PFSK-1 (cell line): ENCODE results near the gene PLEKHA5.

ENCODE experiments used
- FOXP2 ChIP-seq: optimal IDR thresholded peaks from 2 replicates; pipeline ENCODE3; 2011; ENCODE audit warnings: borderline replicate concordance, control low read depth, inconsistent platforms; ENCODE audit not compliant: insufficient read depth; ENCODE audit errors: extremely low read length, extremely low read depth
- POLR2AphosphoS5 ChIP-seq: IDR thresholded peaks from 2 replicates; pipeline ENCODE4 v1.6.1; 2012; ENCODE audit warnings: low read depth, mild to moderate bottlenecking, control low read depth, low read length, moderate library complexity
- SIN3A ChIP-seq: IDR thresholded peaks from 2 replicates; pipeline ENCODE4 v1.6.1; 2012; ENCODE audit warnings: mild to moderate bottlenecking, low read length, moderate library complexity, borderline replicate concordance; ENCODE audit not compliant: insufficient read depth
- TAF1 ChIP-seq: IDR thresholded peaks from 2 replicates; pipeline ENCODE4 v1.6.1; 2012; ENCODE audit warnings: low read length, control low read depth, borderline replicate concordance; ENCODE audit not compliant: insufficient read depth
- TF ChIP-seq, protein P1 (sequence below), 2 experiments: IDR thresholded peaks; 2 replicates each; pipeline versions ENCODE4 v1.6.1 to v1.8.0; 2011 to 2012; ENCODE audit warnings: low read depth in 2 of 2, low read length in 2 of 2, control low read depth in 1 of 2, inconsistent platforms in 1 of 2, mild to moderate bottlenecking in 1 of 2, moderate library complexity in 1 of 2; ENCODE audit not compliant: insufficient read depth in 1 of 2

PLEKHA5 gene

DNA sequence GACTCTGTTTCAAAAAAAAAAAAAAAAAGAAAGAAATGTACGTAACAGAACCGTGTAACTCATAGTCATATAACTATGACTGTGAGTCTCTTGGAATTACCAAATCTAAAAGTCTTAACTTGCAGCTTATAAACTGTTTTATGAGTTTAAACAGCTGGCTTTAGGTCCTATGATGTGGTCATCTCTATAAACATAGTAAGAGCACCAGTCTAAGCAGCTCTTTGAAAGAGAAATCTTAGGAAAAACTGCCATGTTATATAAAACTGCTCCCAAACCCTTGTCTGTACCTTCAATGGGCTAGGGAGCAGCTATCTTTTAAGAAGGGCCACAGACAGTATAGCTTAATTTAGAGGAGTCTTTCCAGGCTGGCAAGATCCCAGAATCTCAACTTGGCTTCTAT lies 194.3 kb downstream of the PLEKHA5 start:
- TF ChIP-seq FOXP2 (no peak), SIN3A (no peak), TAF1 (no peak), POLR2AphosphoS5 (no peak)
- TF ChIP-seq, protein P1, sequence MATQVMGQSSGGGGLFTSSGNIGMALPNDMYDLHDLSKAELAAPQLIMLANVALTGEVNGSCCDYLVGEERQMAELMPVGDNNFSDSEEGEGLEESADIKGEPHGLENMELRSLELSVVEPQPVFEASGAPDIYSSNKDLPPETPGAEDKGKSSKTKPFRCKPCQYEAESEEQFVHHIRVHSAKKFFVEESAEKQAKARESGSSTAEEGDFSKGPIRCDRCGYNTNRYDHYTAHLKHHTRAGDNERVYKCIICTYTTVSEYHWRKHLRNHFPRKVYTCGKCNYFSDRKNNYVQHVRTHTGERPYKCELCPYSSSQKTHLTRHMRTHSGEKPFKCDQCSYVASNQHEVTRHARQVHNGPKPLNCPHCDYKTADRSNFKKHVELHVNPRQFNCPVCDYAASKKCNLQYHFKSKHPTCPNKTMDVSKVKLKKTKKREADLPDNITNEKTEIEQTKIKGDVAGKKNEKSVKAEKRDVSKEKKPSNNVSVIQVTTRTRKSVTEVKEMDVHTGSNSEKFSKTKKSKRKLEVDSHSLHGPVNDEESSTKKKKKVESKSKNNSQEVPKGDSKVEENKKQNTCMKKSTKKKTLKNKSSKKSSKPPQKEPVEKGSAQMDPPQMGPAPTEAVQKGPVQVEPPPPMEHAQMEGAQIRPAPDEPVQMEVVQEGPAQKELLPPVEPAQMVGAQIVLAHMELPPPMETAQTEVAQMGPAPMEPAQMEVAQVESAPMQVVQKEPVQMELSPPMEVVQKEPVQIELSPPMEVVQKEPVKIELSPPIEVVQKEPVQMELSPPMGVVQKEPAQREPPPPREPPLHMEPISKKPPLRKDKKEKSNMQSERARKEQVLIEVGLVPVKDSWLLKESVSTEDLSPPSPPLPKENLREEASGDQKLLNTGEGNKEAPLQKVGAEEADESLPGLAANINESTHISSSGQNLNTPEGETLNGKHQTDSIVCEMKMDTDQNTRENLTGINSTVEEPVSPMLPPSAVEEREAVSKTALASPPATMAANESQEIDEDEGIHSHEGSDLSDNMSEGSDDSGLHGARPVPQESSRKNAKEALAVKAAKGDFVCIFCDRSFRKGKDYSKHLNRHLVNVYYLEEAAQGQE (IDR thresholded peaks at IDR 0.05; ENCODE audit: insufficient read depth in 1 of 2, low read depth in 2 of 2, low read length in 2 of 2) = no peak

DNA sequence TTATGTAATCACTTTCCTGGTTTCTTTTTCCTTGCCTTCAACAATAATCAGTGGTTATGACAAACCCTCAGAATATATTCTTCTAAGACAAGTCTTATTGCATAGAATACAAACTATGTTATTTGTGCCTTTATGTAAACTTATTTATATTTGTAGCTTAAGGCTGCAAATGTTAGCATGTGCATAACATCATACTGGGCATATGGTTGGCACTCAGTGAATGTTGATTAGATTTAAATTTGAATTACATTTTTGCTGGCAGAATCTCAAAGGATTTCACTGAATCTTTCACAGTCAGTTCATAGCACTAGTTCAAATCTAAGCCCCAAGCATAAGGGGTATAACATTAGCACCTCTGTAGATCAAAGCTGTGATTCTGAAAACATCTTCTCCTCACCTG lies 196.6 kb downstream of the PLEKHA5 start:
- TF ChIP-seq, protein P1 (IDR thresholded peaks at IDR 0.05; ENCODE audit: insufficient read depth in 1 of 2, low read depth in 2 of 2, low read length in 2 of 2) = no peak
- TF ChIP-seq SIN3A (no peak), POLR2AphosphoS5 (no peak), FOXP2 (no peak), TAF1 (no peak)

DNA sequence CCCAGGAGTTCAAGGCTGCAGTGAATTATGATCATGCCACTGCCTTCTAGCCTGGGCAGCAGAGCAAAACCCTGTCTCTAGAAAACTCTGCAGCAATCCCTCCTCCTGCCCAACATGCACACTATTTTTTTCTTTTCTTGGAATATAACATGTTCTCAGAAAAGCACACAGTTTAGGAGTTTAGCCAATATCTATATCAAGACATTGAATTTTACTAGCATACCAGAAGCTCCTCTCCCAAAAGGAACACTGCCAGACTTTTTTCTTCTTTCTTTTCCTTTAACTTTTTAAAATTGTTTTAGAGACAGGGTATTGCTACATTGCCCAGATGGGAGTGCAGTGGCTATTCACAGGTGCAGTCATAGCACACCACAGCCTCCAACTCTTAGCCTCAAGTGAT lies 202.7 kb downstream of the PLEKHA5 start:
- TF ChIP-seq SIN3A = no peak
- TF ChIP-seq, protein P1 (IDR thresholded peaks at IDR 0.05; ENCODE audit: insufficient read depth in 1 of 2, low read depth in 2 of 2, low read length in 2 of 2) = no peak
- TF ChIP-seq FOXP2 = no peak
- no peak for TF ChIP-seq TAF1
- TF ChIP-seq POLR2AphosphoS5 = no peak

DNA sequence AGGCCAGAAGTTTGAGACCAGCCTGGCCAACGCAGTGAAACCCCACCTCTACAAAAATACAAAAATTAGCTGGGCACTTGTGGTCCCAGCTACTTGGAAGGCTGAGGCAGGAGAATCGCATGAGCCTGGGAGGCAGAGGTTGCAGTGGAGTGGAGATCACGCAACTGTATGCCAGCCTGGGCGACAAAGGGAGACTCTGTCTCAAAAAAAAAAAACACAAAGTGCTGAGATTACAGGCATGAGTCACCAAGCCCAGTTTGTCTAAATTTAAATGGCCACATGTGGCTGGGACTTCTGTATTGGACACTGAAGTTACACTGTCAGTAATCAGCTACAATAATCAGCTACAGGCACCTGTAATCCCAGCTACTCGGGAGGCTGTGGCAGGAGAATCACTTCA lies 208.9 kb downstream of the PLEKHA5 start:
- TF ChIP-seq TAF1 (no peak), POLR2AphosphoS5 (no peak), FOXP2 (no peak), SIN3A (no peak)
- TF ChIP-seq, protein P1 (IDR thresholded peaks at IDR 0.05; ENCODE audit: insufficient read depth in 1 of 2, low read depth in 2 of 2, low read length in 2 of 2) = no peak

DNA sequence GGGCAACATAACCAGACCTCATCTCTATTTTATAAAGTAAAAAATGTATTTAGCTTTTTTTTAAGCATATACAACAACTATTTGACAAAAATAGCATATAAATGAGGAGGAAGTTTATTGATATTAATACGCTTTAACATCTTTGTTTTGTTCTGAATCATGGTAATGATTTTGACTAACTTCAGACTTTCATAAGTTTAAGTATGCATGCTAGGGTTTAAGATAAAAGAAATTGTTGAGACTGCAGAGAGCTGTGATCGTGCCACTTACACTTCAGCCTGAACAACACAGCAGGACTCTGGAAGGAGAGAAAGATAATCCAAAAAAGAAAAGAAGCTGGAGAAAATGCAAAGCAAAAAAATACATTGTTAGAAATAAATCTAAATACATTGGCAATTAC lies 221.8 kb downstream of the PLEKHA5 start:
- TF ChIP-seq TAF1 (no peak), POLR2AphosphoS5 (no peak), SIN3A (no peak), FOXP2 (no peak)
- TF ChIP-seq, protein P1 (IDR thresholded peaks at IDR 0.05; ENCODE audit: insufficient read depth in 1 of 2, low read depth in 2 of 2, low read length in 2 of 2) = no peak
